WI38 (cell line): ENCODE data around the gene HACD1.

Experiments used
- H3K4me3 ChIP-seq: 2 replicates; pipeline ENCODE4 v1.5.1; 2011; ENCODE audit warnings: low read depth, mild to moderate bottlenecking, control low read depth, low read length
- CTCF ChIP-seq: IDR thresholded peaks from 2 replicates; pipeline ENCODE4 v1.5.1; 2012; ENCODE audit warnings: low read depth, mild to moderate bottlenecking, control low read depth, low read length

HACD1 gene

DNA sequence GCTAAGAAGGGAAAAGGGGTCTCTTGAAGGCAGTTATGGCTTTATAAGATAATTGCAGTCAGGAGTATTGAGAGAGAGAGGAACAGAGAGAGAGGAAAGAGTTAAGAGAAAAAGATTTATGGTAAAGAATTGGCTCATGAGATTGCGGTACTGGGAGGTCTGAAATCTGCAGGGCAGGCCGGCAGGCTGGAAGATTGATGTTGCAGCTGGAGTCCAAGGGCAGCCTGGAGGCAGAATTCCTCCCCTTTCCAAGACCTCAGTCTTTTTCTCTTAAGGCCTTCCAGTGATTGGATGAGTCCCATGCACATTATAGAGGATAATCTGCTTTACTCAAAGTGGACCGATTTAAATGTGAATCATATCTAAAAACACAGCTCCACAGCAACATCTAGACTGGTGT lies 68.4 kb downstream of the HACD1 start:
- TF ChIP-seq CTCF = no peak
- H3K4me3 ChIP-seq = no peak overlapping the region

- no peak overlapping the region for H3K4me3 ChIP-seq
- TF ChIP-seq CTCF = no peak
These were observed 69.0 kb downstream of the HACD1 start for GRCh38 chr10:17548162-17548561.

- TF ChIP-seq CTCF = no peak
- H3K4me3 ChIP-seq = no peak overlapping the region
These were observed 70.1 kb downstream of the HACD1 start for GRCh38 chr10:17547060-17547459.

- no peak overlapping the region for H3K4me3 ChIP-seq
- TF ChIP-seq CTCF = no peak
These were observed 72.7 kb downstream of the HACD1 start for GRCh38 chr10:17544465-17544864.
